Esophagus muscularis mucosa (tissue), 4 donors: ENCODE results near the gene PANX2. TPM values are rescaled to one million over a fixed set of nuclear protein-coding genes. Genes with fewer than 3 reads are reported as not detected.

Source experiments
- DNase-seq: peaks from one replicate; pipeline ENCODE4 v3.0.0-alpha.2; 2017; ENCODE audit errors: extremely low spot score
- H3K27ac ChIP-seq, 4 donors: fragments of 200-600 bp; sonication (generic); replicated peaks in 1 of 4; 1 replicate in 3 of 4; 2 replicates in 1 of 4; pipeline ENCODE4 v1.5.1; 2016 to 2019; ENCODE audit warnings: mild to moderate bottlenecking in 1 of 4
- H3K27me3 ChIP-seq, 4 donors: fragments of 200-600 bp; sonication (generic); one replicate each; pipeline versions ENCODE4 v1.5.1 to v1.6.0; 2016 to 2019
- H3K36me3 ChIP-seq, 4 donors: fragments of 200-600 bp; sonication (generic); one replicate each; pipeline ENCODE4 v1.5.1; 2016 to 2019
- H3K4me1 ChIP-seq, 4 donors: fragments of 200-600 bp; sonication (generic); one replicate each; pipeline ENCODE4 v1.5.1; 2016 to 2019
- H3K4me3 ChIP-seq, 4 donors: fragments of 200-600 bp; sonication (generic); 1 replicate in 2 of 4; 2 replicates in 2 of 4; pipeline ENCODE4 v1.5.1; 2016 to 2019; ENCODE audit warnings: mild to moderate bottlenecking in 4 of 4, moderate library complexity in 1 of 4
- H3K9me3 ChIP-seq, 4 donors: fragments of 200-600 bp; sonication (generic); 1 replicate in 3 of 4; 2 replicates in 1 of 4; pipeline ENCODE4 v1.5.1; 2016 to 2019
- CTCF ChIP-seq, 3 experiments: fragments of 200-600 bp in 2 of 3; fragments of 450-650 bp in 1 of 3; sonication (generic) in 2 of 3; IDR thresholded peaks; one replicate each; pipeline ENCODE4 v1.5.1; 2017 to 2019; ENCODE audit warnings: antibody characterized with exemption in 3 of 3, mild to moderate bottlenecking in 2 of 3, moderate library complexity in 1 of 3
- EP300 ChIP-seq: sonication (generic); formaldehyde crosslinking; IDR thresholded peaks from one replicate; pipeline ENCODE4 v1.6.1; 2017; ENCODE audit warnings: antibody characterized with exemption
- POLR2A ChIP-seq: fragments of 450-650 bp; IDR thresholded peaks from one replicate; pipeline ENCODE4 v1.6.1; 2017; ENCODE audit warnings: antibody characterized with exemption, moderate library complexity, mild to moderate bottlenecking, low read depth
- POLR2AphosphoS5 ChIP-seq, 2 donors: sonication (generic); formaldehyde crosslinking; IDR thresholded peaks; one replicate each; pipeline ENCODE4 v1.6.1; 2017; ENCODE audit warnings: antibody characterized with exemption in 2 of 2
- WGBS: methylation state at CpG from one replicate; pipeline ENCODE4 v1.1.5; 2018; 5-methylcytosine and 5-hydroxymethylcytosine counted together
- intact Hi-C: fragments of 100-400 bp; cut with DNase I; formaldehyde crosslinking; loops from one replicate; pipeline ENCODE4 v1.15.1; 2023
- total RNA-seq, 4 donors: library from RNA; depleted of rRNA; stranded (reverse); fragments of >200 nt; gene quantifications; one replicate each; pipeline versions ENCODE4 v1.1.0 to v1.2.1, GENCODE V29; 2016

Gene PANX2
- total RNA-seq, 4 donors from 2014 or later, result 0.33 to 1.0 (median 0.56) TPM

GRCh38 chr22:50185375-50186087, 15.0 kb downstream of the PANX2 start, which contains the start of gene TRABD:
Gene TRABD (plus strand): TSS chr22:50185913. CDS start chr22:50193061, 7,148 bp downstream.
- H3K9me3 ChIP-seq, result no peaks in the 10 kb centered on the region
- peak within 1 kb of the TSS; percentile 69 to 75 (median 73) for H3K27ac ChIP-seq
- peaks cover 0 to 5% (median 0%) of the 10 kb centered on the region in 4 donors for H3K27me3 ChIP-seq
- peaks cover 43 to 63% (median 58%) of the 10 kb centered on the region in 4 donors for H3K4me1 ChIP-seq
- H3K4me3 ChIP-seq, result peak within 1 kb of the TSS; percentile 76 to 87 (median 84)
- intact Hi-C loops, result no loop called here
- WGBS, result 4% methylated on average over 29 of the region's 90 CpGs
- DNase-seq, result peak; percentile 98
- TF ChIP-seq CTCF (IDR thresholded peaks at IDR 0.05), result no peak
- no peak for TF ChIP-seq EP300
- TF ChIP-seq POLR2AphosphoS5 (IDR thresholded peaks at IDR 0.05), result no peak
- TF ChIP-seq POLR2A, result no peak
- no peaks in the 10 kb centered on the region for H3K36me3 ChIP-seq

GRCh38 chr22:50186181-50186714, 15.7 kb downstream of the PANX2 start:
- H3K4me3 ChIP-seq, result peak overlapping the region; percentile 76 to 87 (median 84)
- TF ChIP-seq POLR2AphosphoS5 (IDR thresholded peaks at IDR 0.05), result no peak
- TF ChIP-seq EP300, result no peak
- TF ChIP-seq POLR2A, result no peak
- no peak for TF ChIP-seq CTCF (IDR thresholded peaks at IDR 0.05)
- H3K36me3 ChIP-seq, result no peaks in the 10 kb centered on the region
- DNase-seq, result no peak
- H3K4me1 ChIP-seq, result peaks cover 50 to 70% (median 65%) of the 10 kb centered on the region in 4 donors
- WGBS, result under 1% methylated on average over 20 of the region's 47 CpGs
- no peaks in the 10 kb centered on the region for H3K27me3 ChIP-seq
- no peaks in the 10 kb centered on the region for H3K9me3 ChIP-seq
- intact Hi-C loops, result no loop called here
- peak overlapping the region; percentile 69 to 75 (median 73) for H3K27ac ChIP-seq

- Histone ChIP-seq H3K4me1 (peaks cover 50 to 75% (median 68%) of the 10 kb centered on the region in 4 donors), H3K27me3 (no peaks in the 10 kb centered on the region), H3K27ac (peak overlapping the region; percentile 69 to 75 (median 73)), H3K4me3 (peak overlapping the region; percentile 76 to 87 (median 84)), H3K36me3 (peaks cover 0 to 1% (median 0%) of the 10 kb centered on the region in 4 donors), H3K9me3 (no peaks in the 10 kb centered on the region)
- intact Hi-C loops, result no loop called here
- WGBS, result 41% methylated on average over 15 of the region's 26 CpGs
- DNase-seq, result no peak
- TF ChIP-seq POLR2AphosphoS5 (IDR thresholded peaks at IDR 0.05), result no peak
Observed at GRCh38 chr22:50186761-50187523, 16.4 kb downstream of the PANX2 start.

- intact Hi-C loops, result no loop called here
- H3K9me3 ChIP-seq, result no peaks in the 10 kb centered on the region
- no peak overlapping the region for H3K4me3 ChIP-seq
- DNase-seq, result no peak
- TF ChIP-seq CTCF (IDR thresholded peaks at IDR 0.05), result no peak
- no peak for TF ChIP-seq POLR2AphosphoS5 (IDR thresholded peaks at IDR 0.05)
- no peak for TF ChIP-seq POLR2A
- no peak for TF ChIP-seq EP300
- H3K36me3 ChIP-seq, result peaks cover 0 to 8% (median 5%) of the 10 kb centered on the region in 4 donors
- no peak overlapping the region for H3K27ac ChIP-seq
- peaks cover 50 to 85% (median 71%) of the 10 kb centered on the region in 4 donors for H3K4me1 ChIP-seq
- WGBS, result 95% methylated on average over 11 of the region's 11 CpGs
- no peaks in the 10 kb centered on the region for H3K27me3 ChIP-seq
Observed at GRCh38 chr22:50188356-50188755, 17.8 kb downstream of the PANX2 start.
